A673 (cell line): ENCODE data around the gene GPBP1. TPM values are rescaled to one million over a fixed set of nuclear protein-coding genes. Genes with fewer than 3 reads are reported as not detected.

Experiments
- BruUV-seq: library from RNA; stranded (reverse); fragments of 400-500 nt; replicated peaks from 2 replicates; lab custom pipeline; 2021; lab: Mats Ljungman, UMichigan
- CTCF ChIA-PET: fragments of 300-600 bp; sonication (Branson Sonifier 250); formaldehyde crosslinking; loops from one replicate; lab custom pipeline; 2022; ENCODE audit warnings: antibody characterized with exemption; lab: Charles Lee
- POLR2A ChIA-PET: fragments of 300-600 bp; sonication (Branson Sonifier 250); formaldehyde crosslinking; loops from one replicate; lab custom pipeline; 2022; ENCODE audit warnings: antibody characterized with exemption; ENCODE audit not compliant: low non-redundant PET; lab: Charles Lee
- DNase-seq: peaks from one replicate; pipeline ENCODE4 v3.0.0-alpha.2; 2015; ENCODE audit warnings: low spot score
- H3K27ac ChIP-seq: fragments of 200-600 bp; sonication (generic); 2 replicates; pipeline ENCODE4 v1.5.1; 2016; ENCODE audit warnings: mixed run types, low read depth, mild to moderate bottlenecking, mixed read lengths, antibody characterized with exemption, low read length; ENCODE audit not compliant: poor library complexity, severe bottlenecking
- H3K27me3 ChIP-seq: fragments of 200-600 bp; sonication (generic); replicated peaks from 2 replicates; pipeline ENCODE4 v1.6.1; 2017; ENCODE audit warnings: mixed run types, low read depth, mild to moderate bottlenecking, mixed read lengths, antibody characterized with exemption, low read length; ENCODE audit not compliant: insufficient read depth, poor library complexity
- H3K36me3 ChIP-seq: fragments of 200-600 bp; sonication (generic); 2 replicates; pipeline ENCODE4 v1.6.1; 2016; ENCODE audit warnings: mixed run types, mild to moderate bottlenecking, mixed read lengths, antibody characterized with exemption, low read length; ENCODE audit not compliant: insufficient read depth, poor library complexity, severe bottlenecking
- H3K4me1 ChIP-seq: fragments of 200-600 bp; sonication (generic); 2 replicates; pipeline ENCODE4 v1.6.1; 2017; ENCODE audit warnings: mixed run types, mild to moderate bottlenecking, mixed read lengths, antibody characterized with exemption, low read length; ENCODE audit not compliant: insufficient read depth, poor library complexity, severe bottlenecking
- H3K4me3 ChIP-seq: fragments of 200-600 bp; sonication (generic); 2 replicates; pipeline ENCODE4 v1.5.1; 2016; ENCODE audit warnings: low read depth, mixed run types, mild to moderate bottlenecking, mixed read lengths, low read length; ENCODE audit not compliant: poor library complexity, severe bottlenecking
- H3K9me3 ChIP-seq: fragments of 200-600 bp; sonication (generic); 2 replicates; pipeline ENCODE4 v1.6.1; 2016; ENCODE audit warnings: mixed run types, low read depth, mild to moderate bottlenecking, mixed read lengths, antibody characterized with exemption, low read length; ENCODE audit not compliant: poor library complexity, severe bottlenecking
- EZH2 ChIP-seq: fragments of 200-600 bp; sonication (generic); IDR thresholded peaks from 2 replicates; pipeline ENCODE4 v1.6.1; 2017; ENCODE audit warnings: borderline replicate concordance, low read depth, mild to moderate bottlenecking, mixed read lengths, antibody characterized with exemption, low read length; ENCODE audit not compliant: poor library complexity, severe bottlenecking
- intact Hi-C: fragments of 100-400 bp; cut with micrococcal nuclease; formaldehyde crosslinking; loops from one replicate; pipeline ENCODE4 v1.10.0; 2022; ENCODE audit not compliant: unreplicated experiment
- total RNA-seq: library from RNA; stranded (reverse); gene quantifications from 2 replicates; pipeline ENCODE4 v1.2.3, GENCODE V29; 2021
- TF ChIP-seq, protein P1 (sequence below): fragments of 300-800, 200-600 bp; sonication (generic); conservative IDR thresholded peaks from 2 replicates; pipeline ENCODE4 v1.5.1; 2017; ENCODE audit warnings: low read depth, mild to moderate bottlenecking, antibody characterized with exemption, low read length, moderate library complexity, mixed read lengths

GPBP1 gene
- total RNA-seq, 1 experiment from 2014 or later = 85.5 TPM

- no peak for DNase-seq
These were observed 7.3 kb downstream of the GPBP1 start for GRCh38 chr5:57181154-57181553.

GRCh38 chr5:57184322-57184721 lies 10.5 kb downstream of the GPBP1 start:
- DNase-seq = no peak
- Histone ChIP-seq H3K36me3 (peaks cover 11% of the 10 kb centered on the region), H3K27ac (no peak overlapping the region), H3K4me1 (peaks cover 16% of the 10 kb centered on the region), H3K27me3 (no peaks in the 10 kb centered on the region), H3K9me3 (no peaks in the 10 kb centered on the region), H3K4me3 (no peak overlapping the region)
- CTCF ChIA-PET = no interaction called here
- POLR2A ChIA-PET = no interaction called here
- TF ChIP-seq, protein P1, sequence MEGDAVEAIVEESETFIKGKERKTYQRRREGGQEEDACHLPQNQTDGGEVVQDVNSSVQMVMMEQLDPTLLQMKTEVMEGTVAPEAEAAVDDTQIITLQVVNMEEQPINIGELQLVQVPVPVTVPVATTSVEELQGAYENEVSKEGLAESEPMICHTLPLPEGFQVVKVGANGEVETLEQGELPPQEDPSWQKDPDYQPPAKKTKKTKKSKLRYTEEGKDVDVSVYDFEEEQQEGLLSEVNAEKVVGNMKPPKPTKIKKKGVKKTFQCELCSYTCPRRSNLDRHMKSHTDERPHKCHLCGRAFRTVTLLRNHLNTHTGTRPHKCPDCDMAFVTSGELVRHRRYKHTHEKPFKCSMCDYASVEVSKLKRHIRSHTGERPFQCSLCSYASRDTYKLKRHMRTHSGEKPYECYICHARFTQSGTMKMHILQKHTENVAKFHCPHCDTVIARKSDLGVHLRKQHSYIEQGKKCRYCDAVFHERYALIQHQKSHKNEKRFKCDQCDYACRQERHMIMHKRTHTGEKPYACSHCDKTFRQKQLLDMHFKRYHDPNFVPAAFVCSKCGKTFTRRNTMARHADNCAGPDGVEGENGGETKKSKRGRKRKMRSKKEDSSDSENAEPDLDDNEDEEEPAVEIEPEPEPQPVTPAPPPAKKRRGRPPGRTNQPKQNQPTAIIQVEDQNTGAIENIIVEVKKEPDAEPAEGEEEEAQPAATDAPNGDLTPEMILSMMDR = 0 out of 2 replicates have a peak, but pooled peaks have one; percentile 9
- TF ChIP-seq EZH2 = no peak
- BruUV-seq = no TSS peak
- intact Hi-C loops = no loop called here

More at GRCh38 chr5:57181154-57181553, 7.3 kb downstream of the GPBP1 start:
- peaks cover 12% of the 10 kb centered on the region for H3K4me1 ChIP-seq
- peaks cover 25% of the 10 kb centered on the region for H3K36me3 ChIP-seq
- no peaks in the 10 kb centered on the region for H3K9me3 ChIP-seq
- no peak overlapping the region for H3K4me3 ChIP-seq
- ChIA-PET POLR2A (no interaction called here), CTCF (interaction anchor here (0.6 kb wide), 1 partner anchor 43 kb away, joined by 3 read pairs; no protein-coding TSS in a partner anchor)
- no peak overlapping the region for H3K27ac ChIP-seq
- no TSS peak for BruUV-seq
- H3K27me3 ChIP-seq = no peaks in the 10 kb centered on the region
- intact Hi-C loops = no loop called here
- TF ChIP-seq, protein P1 = no peak
- no peak for TF ChIP-seq EZH2

DNA sequence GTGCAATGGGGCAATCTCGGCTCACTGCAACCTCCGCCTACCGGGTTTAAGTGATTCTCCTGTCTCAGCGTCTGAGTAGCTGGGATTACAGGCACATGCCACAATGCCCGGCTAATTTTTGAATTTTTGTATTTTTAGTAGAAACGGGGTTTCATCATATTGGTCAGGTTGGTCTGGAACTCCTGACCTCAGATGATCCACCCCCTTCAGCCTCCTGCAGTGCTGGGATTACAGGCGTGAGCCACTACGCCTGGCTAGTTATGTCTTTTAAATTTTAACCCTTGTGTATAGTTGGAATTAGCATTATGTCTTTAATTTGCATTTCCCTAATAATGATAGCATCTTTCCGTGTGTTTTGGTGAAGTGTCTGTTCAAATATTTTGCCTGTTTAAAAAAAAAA lies 11.5 kb downstream of the GPBP1 start:
- intact Hi-C loops = no loop called here
- no TSS peak for BruUV-seq
- Histone ChIP-seq H3K27ac (no peak overlapping the region), H3K9me3 (no peaks in the 10 kb centered on the region), H3K4me1 (peaks cover 16% of the 10 kb centered on the region), H3K4me3 (no peak overlapping the region), H3K27me3 (no peaks in the 10 kb centered on the region), H3K36me3 (peaks cover 11% of the 10 kb centered on the region)
- CTCF ChIA-PET = no interaction called here
- POLR2A ChIA-PET = no interaction called here
- no peak for DNase-seq
- TF ChIP-seq EZH2 = no peak
- TF ChIP-seq, protein P1 = no peak
